HFF-Myc (cell line): Measurements from ENCODE around the gene TRDN.

Experiments
- DNase-seq: peaks from one replicate; pipeline ENCODE4 v3.0.0-alpha.2; 2011; ENCODE audit warnings: low read depth; ENCODE audit errors: extremely low read depth
- H3K4me3 ChIP-seq: replicated peaks from 2 replicates; pipeline ENCODE4 v1.5.1; 2011; ENCODE audit warnings: low read depth, mild to moderate bottlenecking, control low read depth, low read length
- CTCF ChIP-seq: IDR thresholded peaks from 2 replicates; pipeline ENCODE4 v1.5.1; 2012; ENCODE audit warnings: mild to moderate bottlenecking, low read depth, low read length, control low read depth; ENCODE audit errors: missing control alignments

Gene TRDN

GRCh38 chr6:123632641-123633040, 4.1 kb downstream of the TRDN start:
- no peak for DNase-seq
- TF ChIP-seq CTCF, result no peak

GRCh38 chr6:123629258-123629941, 7.3 kb downstream of the TRDN start:
- no peak for DNase-seq
- H3K4me3 ChIP-seq, result no peak overlapping the region
- no peak for TF ChIP-seq CTCF

More at GRCh38 chr6:123632641-123633040, 4.1 kb downstream of the TRDN start:
- H3K4me3 ChIP-seq, result no peak overlapping the region

- no peak overlapping the region for H3K4me3 ChIP-seq
- no peak for TF ChIP-seq CTCF
- DNase-seq, result no peak
Observed at GRCh38 chr6:123625696-123626095, 11.1 kb downstream of the TRDN start.

GRCh38 chr6:123622780-123623179, 14.0 kb downstream of the TRDN start:
- DNase-seq, result no peak
- H3K4me3 ChIP-seq, result no peak overlapping the region
- no peak for TF ChIP-seq CTCF

- H3K4me3 ChIP-seq, result no peak overlapping the region
- TF ChIP-seq CTCF, result no peak
- no peak for DNase-seq
Observed at GRCh38 chr6:123619156-123619555, 17.6 kb downstream of the TRDN start.

- DNase-seq, result no peak
- H3K4me3 ChIP-seq, result no peak overlapping the region
- no peak for TF ChIP-seq CTCF
Observed at GRCh38 chr6:123616942-123617341, 19.8 kb downstream of the TRDN start.

- DNase-seq, result no peak
- H3K4me3 ChIP-seq, result no peak overlapping the region
- TF ChIP-seq CTCF, result no peak
Observed at GRCh38 chr6:123616016-123616415, 20.7 kb downstream of the TRDN start.
